Stomach (tissue), 4 donors: ENCODE measurements around the gene HAND2.

Source experiments
- CTCF ChIP-seq, 7 experiments: fragments of 450-650 bp in 4 of 7; fragments of 200-600 bp in 3 of 7; sonication (generic) in 3 of 7; IDR thresholded peaks; one replicate each; pipeline ENCODE4 v1.5.1; 2016 to 2019; ENCODE audit warnings: antibody characterized with exemption in 7 of 7, control low read depth in 2 of 7, mild to moderate bottlenecking in 1 of 7
- EP300 ChIP-seq: sonication (generic); formaldehyde crosslinking; IDR thresholded peaks from one replicate; pipeline ENCODE4 v1.6.1; 2017; ENCODE audit warnings: antibody characterized with exemption
- POLR2A ChIP-seq, 4 donors: fragments of 450-650 bp; IDR thresholded peaks; one replicate each; pipeline ENCODE4 v1.6.1; 2016; ENCODE audit warnings: antibody characterized with exemption in 4 of 4, control low read depth in 2 of 4, mild to moderate bottlenecking in 1 of 4, moderate library complexity in 1 of 4
- POLR2AphosphoS5 ChIP-seq, 3 donors: sonication (generic); formaldehyde crosslinking; IDR thresholded peaks; one replicate each; pipeline ENCODE4 v1.6.1; 2016; ENCODE audit warnings: antibody characterized with exemption in 3 of 3

DNA sequence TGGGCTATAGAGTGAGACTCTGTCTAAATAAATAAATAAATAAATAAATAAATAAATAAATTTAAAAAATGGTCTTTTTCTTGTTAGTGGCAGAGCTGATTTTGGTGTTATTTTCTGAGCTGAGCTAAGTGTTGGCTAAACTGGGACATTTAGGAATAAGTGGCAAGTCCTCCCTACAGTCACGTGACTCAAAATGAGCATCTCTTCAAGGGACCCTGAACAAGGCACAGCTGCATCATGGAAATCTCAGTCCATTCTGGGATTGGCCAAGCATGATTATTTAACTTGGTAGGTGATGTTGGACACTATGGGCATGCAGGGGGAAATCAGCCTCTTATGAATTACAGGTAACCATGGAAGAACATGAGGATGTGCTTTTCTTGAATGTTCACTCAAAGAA, 42.0 kb downstream of the HAND2 start:
- TF ChIP-seq POLR2AphosphoS5 (IDR thresholded peaks at IDR 0.05) (no peak), CTCF (IDR thresholded peaks at IDR 0.05) (no peak), POLR2A (IDR thresholded peaks at IDR 0.05) (no peak), EP300 (no peak)
